GM20000 (cell line): ENCODE measurements around the gene EPHA7.

Experiments
- DNase-seq: peaks from one replicate; pipeline ENCODE4 v3.0.0; 2012; ENCODE audit warnings: low spot score
- CTCF ChIP-seq: IDR thresholded peaks from 2 replicates; pipeline ENCODE4 v1.5.1; 2012; ENCODE audit warnings: mild to moderate bottlenecking, control low read depth; ENCODE audit errors: extremely low read depth, missing control alignments

Gene EPHA7

GRCh38 chr6:93307505-93308409 is 111.6 kb downstream of the EPHA7 start:
- TF ChIP-seq CTCF: no peak
- no peak for DNase-seq

- TF ChIP-seq CTCF: no peak
- DNase-seq: no peak
Observed at GRCh38 chr6:93305088-93305487, 114.3 kb downstream of the EPHA7 start.

GRCh38 chr6:93304505-93304904 is 114.9 kb downstream of the EPHA7 start:
- no peak for DNase-seq
- TF ChIP-seq CTCF: no peak

GRCh38 chr6:93300661-93301060 is 118.7 kb downstream of the EPHA7 start:
- TF ChIP-seq CTCF: no peak
- no peak for DNase-seq

GRCh38 chr6:93299622-93300021 is 119.7 kb downstream of the EPHA7 start:
- no peak for TF ChIP-seq CTCF
- no peak for DNase-seq

GRCh38 chr6:93295631-93296030 is 123.7 kb downstream of the EPHA7 start:
- no peak for TF ChIP-seq CTCF
- DNase-seq: no peak

GRCh38 chr6:93294879-93295278 is 124.5 kb downstream of the EPHA7 start:
- no peak for DNase-seq
- TF ChIP-seq CTCF: no peak
